GM18508 (cell line): ENCODE results near the gene LETMD1.
"Not testable (repeated sequence)": the region's sequence is repeated elsewhere in the genome, so short reads cannot be mapped to it uniquely, and the experiment has no call there.

ENCODE experiments used
- ATAC-seq: cut with Tn5 transposase; IDR thresholded peaks from one replicate; pipeline ENCODE4 v1.9.1; 2021; ENCODE audit warnings: moderate number of reproducible peaks; ENCODE audit not compliant: insufficient read depth, unreplicated experiment

Gene LETMD1

GRCh38 chr12:51075390-51075789 lies 27.3 kb downstream of the LETMD1 start:
- no peak for ATAC-seq

DNA sequence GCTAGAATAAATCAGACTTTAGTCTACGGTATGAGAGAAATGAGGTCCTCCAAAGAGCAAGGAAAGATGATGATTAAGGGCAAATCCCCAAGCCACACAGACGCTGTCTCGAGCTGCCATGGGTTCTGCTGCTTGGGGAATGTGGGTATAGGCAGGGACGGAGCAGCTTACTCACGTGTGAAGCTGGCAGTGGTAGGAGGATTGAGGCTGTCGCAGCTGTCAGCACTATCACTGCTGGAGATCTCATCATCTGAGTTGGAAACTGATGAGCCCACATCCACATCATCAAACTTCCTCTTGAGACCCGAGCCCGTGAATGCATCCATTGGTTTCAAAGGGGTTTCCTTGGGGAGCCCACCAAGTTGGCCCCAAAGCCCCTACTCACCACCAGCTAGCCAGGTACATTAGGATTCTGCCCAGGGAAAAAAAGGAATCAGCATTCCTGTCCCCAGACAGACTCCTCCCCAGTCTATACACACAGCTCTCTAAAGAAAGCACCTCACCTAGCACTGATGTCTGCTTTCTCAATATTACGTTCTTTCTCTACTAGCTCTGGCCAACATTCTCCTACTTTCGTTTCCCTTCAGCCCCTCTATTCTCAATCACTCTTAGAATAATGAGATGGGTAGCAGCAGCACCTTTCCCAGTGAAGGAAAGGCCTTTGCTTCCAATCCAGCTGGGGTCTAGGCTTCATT lies 28.3 kb downstream of the LETMD1 start:
- ATAC-seq: no peak

- no peak for ATAC-seq
Measured at GRCh38 chr12:51077930-51078329, 29.8 kb downstream of the LETMD1 start.

- ATAC-seq: not testable (repeated sequence)
Measured at GRCh38 chr12:51078346-51078745, 30.2 kb downstream of the LETMD1 start.

DNA sequence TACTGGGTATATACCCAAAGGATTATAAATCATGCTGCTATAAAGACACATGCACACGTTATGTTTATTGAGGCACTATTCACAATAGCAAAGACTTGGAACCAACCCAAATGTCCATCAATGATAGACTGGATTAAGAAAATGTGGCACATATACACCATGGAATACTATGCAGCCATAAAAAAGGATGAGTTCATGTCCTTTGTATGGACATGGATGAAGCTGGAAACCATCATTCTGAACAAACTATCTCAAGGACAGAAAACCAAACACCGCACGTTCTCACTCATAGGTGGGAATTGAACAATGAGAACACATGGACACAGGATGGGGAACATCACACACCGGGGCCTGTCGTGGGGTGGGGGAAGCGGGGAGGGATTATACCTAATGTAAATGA lies 30.7 kb downstream of the LETMD1 start:
- not testable (repeated sequence) for ATAC-seq

DNA sequence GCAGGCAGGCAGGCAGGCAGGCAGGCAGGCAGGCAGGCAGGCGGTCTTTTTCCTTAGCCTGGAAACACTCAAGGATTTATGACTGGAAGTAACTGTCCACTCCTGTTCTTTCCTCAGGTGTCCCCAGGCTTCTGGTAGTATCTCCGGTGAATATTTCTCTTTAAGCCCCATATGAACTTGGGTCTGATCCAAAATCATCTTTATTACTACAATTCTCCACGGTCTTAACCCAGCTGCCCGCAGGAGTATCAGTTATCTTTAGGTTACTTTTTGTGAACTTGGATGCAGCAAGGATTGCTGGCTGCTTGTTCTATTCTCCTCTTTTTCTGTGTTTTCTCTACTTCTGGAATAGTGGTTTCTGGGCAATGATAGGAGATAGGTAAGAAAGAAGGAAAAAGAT lies 32.0 kb downstream of the LETMD1 start:
- ATAC-seq: no peak

GRCh38 chr12:51081421-51081820 lies 33.3 kb downstream of the LETMD1 start:
- no peak for ATAC-seq

GRCh38 chr12:51082561-51083125 lies 34.5 kb downstream of the LETMD1 start:
- ATAC-seq: no peak

DNA sequence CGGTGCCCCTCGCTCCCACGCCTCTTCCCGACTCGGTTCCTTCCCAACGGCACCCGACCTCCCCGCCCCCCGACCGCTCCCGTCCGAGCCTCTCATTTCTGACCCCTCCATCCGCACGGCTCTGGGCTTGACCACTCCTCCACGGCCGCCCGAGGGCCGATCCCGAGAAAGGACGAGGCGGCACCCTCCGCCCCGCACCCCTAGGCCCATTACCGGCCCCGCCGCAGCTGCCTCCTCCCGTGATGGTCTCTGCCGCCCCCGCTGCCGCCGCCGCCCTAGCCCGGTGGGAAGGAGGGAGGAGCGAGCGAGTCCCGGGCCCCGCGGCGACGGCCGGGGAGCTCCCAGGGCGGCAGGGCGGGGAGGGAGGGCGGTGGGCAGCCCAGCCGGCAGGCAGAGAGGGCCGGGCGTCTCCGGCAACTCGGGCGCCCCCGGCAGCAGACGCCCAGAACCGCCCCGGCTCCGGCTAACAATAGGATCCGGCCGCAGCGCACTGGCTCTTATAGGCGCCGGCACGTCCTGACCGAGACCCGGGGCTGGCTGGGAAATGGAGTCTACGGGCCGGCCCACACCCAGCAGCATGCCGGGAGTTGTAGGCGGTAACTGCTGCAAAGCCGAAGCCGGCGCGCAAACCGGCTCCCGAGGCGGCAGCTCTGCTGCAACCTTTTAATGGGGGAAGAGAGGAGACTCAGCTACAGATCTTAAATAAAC lies 35.2 kb downstream of the LETMD1 start, which contains the start of gene CSRNP2:
Gene CSRNP2 (minus strand): TSS at position 471 of the 708 bp plus-strand sequence. CDS start 7,035 bp downstream, outside the sequence.
- peak; percentile 69 for ATAC-seq

- ATAC-seq: no peak
Measured at GRCh38 chr12:51085757-51086156, 37.6 kb downstream of the LETMD1 start.

DNA sequence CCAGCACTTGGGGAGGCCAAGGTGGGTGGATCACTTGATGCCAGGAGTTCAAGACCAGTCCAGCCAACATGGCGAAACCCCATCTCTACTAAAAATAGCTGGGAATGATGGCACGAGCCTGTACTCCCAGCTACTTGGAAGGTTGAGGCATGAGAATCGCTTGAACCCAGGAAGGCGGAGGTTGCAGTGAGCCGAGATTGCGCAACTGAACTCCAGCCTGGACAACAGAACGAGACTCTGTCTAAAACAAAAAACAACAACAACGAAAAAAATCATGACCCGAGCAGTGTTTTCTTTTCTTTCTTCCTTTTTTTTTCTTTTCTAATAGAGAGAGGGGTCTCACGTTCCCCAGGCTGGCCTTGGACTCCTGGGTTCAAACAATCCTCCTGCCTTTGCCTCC lies 38.8 kb downstream of the LETMD1 start:
- ATAC-seq: no peak

GRCh38 chr12:51087818-51088217 lies 39.7 kb downstream of the LETMD1 start:
- ATAC-seq: no peak

DNA sequence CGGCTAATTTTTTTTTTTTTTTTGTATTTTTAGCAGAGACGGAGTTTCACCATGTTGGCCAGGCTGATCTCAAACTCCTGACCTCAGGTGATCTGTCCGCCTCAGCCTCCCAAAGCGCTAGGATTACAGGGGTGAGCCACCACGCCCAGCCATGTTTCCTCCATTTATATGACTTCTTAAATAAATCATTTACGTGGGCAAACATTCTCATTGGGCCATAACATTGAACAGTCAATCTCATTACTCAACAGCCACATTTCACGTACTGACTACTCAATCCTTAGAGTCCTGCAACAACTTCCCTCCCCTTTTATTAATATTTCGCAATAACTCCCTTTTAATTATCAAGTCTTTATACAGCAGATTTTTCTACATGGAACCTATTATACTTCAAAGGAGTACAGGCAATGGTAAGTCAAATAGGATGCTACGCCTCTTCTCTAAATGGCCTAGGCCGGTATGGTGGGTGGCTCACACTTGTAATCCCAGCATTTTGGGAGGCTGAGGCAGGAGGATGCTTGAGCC lies 42.6 kb downstream of the LETMD1 start:
- ATAC-seq: no peak

DNA sequence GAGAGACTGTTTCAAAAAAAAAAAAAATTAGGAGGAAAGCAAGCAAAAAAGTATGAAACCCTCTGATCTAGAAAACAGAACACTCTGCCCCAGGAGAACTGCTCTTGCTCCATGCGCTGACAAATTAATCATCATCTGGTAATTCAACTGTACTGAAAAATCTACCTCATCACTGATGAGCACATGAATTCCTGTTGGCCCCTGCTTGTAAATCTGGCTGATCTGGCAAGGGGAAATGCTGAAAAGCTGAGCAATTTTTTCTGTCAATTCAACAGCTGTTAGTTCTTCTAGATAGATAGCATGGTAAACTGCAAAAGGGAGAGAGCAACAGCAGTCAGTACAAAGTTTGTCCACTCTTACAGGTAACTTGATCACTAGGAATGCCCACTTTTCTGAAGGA lies 50.5 kb downstream of the LETMD1 start:
- no peak for ATAC-seq

DNA sequence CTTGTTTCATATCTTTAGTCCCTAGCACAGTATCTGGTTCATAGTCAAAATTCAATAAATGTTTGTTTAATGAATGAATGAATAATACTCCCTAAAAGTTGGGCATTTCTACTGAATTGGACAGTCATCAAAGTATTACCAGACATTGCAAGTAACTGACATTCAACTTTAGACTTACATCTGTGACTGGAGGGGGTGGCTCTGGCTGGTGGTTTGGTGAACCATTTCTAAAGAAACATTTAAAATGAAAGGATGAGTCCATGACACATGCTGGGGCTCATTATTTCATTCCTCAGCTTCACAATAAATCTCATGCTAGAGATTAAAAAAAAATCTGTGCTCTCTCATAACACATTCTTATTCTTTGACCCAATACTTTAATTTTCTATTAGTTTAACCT lies 55.9 kb downstream of the LETMD1 start:
- no peak for ATAC-seq

- no peak for ATAC-seq
Measured at GRCh38 chr12:51108136-51108535, 60.0 kb downstream of the LETMD1 start.
